Pulmonary artery endothelial cell (primary cell): Measurements from ENCODE around the gene OR10Z1. TPM values are rescaled to one million over a fixed set of nuclear protein-coding genes. Genes with fewer than 3 reads are reported as not detected.

Source experiments
- DNase-seq: peaks from one replicate; pipeline ENCODE4 v3.0.0-alpha.2; 2011; ENCODE audit warnings: low read depth, low spot score
- total RNA-seq: library from RNA; depleted of rRNA; stranded (reverse); fragments of >200 nt; gene quantifications from 2 replicates; pipeline ENCODE4 v1.2.3, GENCODE V29; 2014

The OR10Z1 gene, protein sequence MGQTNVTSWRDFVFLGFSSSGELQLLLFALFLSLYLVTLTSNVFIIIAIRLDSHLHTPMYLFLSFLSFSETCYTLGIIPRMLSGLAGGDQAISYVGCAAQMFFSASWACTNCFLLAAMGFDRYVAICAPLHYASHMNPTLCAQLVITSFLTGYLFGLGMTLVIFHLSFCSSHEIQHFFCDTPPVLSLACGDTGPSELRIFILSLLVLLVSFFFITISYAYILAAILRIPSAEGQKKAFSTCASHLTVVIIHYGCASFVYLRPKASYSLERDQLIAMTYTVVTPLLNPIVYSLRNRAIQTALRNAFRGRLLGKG
- total RNA-seq: not detected in 2 replicates

DNA sequence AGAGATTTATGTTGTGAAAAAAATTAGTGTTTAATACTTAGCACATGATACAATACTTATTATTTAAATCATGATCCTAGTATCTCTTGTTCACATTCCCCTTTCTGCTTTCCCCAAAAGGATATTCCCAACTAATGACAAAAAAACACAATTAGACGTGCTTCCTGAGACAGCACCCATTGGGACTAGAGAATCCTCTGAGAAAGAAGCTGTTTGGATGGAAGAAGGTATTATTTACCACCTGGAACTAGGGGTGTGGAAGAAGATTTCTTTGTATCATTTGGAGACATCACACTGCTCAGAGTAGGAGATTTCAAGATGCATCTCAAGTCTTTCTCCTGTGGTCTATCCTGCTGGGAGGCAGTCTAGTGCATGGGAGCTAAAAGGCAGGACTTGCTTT lies at the start of gene OR10Z1:
Gene OR10Z1 (plus strand): TSS at position 301 of the 400 bp plus-strand sequence. CDS start 1,171 bp downstream, outside the sequence.
- DNase-seq: no peak

DNA sequence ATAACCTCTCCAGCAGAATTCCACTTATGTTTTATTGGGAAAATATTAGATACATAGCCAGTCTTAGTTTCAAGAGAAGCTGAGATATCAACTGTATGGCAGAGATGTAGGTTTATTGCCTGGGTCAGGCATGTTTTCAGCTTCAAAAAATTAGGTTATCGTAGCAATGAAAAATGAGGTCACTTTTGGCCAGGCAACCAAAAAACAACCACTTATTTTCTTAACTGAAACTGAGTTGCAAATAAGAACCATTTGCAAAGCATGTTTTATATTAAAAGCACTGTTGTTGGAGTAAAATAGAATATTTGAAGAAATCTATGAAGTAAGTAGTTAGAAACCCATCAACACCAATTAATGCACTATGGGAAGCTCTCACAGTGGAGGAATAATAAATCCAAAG lies 45.4 kb upstream of the OR10Z1 start:
- no peak for DNase-seq

DNA sequence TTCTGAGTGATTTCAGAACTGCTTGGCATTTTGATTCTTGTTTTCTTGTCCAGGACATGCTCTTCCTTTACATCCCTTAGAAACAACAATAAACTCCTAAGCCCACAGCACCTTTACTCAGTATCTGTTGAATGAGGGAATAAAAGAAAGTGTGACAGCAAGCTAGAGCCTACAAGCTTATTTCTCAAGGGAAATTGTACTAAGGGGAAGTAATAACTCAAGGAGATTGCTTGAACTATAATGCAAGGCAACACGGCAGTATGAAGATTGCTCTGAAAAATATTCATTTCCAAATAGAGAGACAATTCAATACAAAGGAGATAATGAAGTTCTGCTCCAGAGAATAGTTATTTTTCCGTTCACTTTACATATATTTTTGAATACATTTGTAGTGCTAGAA lies 41.2 kb upstream of the OR10Z1 start:
- no peak for DNase-seq

DNA sequence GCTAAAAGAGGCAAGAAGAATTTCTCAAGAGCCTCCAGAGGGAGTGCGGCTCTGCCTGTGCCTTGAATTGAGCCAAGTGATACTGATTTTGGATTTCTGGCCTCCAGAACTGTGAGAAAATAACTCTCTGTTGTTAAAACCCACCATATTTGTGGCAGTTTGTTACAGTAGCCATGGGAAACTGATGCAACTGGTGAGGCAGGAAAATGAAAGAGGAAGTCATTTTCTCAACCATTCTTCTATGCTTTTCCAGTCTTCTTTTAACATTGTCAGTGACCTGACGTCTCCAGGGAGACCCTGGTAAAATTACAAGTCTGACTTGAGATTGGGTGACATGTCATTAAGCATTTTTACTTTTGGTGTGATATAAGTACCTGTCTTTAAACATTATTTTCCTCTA lies 40.5 kb upstream of the OR10Z1 start:
- DNase-seq: no peak

DNA sequence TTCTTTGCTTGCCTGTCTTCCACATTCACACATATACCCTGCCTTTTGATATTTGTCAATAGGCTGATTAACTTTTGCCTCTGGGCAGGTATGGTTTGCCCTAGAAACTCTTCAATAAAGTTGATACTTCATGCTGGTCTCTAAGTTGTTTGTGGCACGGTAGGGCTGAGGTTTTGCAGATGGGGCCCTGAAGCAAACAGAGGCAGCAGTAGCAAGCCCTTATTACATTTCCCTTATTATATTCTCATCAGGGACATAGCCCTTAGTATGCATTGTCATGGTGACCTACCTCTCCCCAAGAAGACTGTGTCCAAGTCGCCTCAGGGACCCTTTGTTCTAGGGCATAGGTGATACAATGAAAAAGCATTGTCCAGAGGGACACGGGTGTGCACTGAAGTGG lies 34.6 kb upstream of the OR10Z1 start, which contains the start of gene OR6P1:
Gene OR6P1 (minus strand): TSS at position 101 of the 400 bp plus-strand sequence. CDS start 6,976 bp downstream, outside the sequence.
- DNase-seq: no peak

DNA sequence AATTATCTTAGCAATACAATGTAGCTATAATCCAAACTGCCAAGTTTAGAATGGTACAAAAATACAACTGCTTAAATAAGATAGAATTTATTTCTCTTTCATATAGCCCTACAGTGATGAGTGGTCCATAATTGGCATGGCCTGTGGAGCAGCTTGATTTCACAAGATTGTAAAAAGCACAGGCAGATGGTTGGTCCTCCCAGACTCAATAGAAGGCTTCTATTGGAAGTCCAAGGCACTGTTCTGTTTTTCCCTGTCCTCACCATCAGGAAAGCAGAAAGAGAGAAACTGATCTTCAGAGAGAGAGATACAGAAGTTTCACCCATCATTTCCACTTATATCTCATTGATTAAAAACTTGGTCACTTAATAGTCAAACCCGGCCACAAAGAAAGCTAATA lies 32.8 kb upstream of the OR10Z1 start:
- no peak for DNase-seq

DNA sequence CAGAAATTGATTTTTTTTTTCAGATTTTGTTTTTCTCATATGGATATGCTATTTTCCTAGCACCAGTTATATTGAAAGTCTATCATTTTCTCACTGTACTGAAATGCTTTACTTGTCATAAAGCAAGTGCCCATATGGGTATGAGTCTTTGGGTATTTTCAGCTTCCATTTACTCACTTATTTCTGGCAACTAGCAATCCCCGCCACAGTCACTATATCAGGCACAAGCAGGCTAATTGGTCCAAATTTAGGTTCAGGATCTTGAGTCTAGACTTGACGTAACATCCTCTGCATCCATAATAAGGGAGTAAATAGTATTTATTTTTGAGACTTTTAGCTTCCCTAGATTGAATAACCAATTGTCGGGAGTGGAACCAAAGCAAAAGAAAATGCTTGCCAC lies 27.5 kb upstream of the OR10Z1 start:
- DNase-seq: no peak

DNA sequence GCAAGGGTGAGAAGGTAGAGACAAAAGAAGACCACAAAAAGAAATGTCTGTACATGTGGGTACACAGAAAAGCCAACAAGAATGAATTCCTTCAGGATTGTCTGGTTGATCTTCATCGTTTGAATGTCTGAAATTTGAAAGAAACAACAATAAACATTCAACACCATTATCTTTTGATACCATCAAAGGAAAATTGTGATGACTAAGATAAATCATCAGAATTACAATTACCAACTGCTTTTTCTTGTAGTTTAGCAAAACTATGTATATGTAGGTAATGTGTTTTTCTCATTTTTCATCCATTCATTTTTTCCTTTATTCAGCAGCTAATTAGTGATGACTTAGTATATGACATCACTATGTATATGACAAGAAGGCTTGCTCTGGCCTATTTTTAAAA lies 25.3 kb upstream of the OR10Z1 start, which contains the start of gene OR10X1:
Gene OR10X1 (minus strand): TSS at position 167 of the 400 bp plus-strand sequence. CDS start 0 bp downstream, at position 167.
- DNase-seq: no peak

DNA sequence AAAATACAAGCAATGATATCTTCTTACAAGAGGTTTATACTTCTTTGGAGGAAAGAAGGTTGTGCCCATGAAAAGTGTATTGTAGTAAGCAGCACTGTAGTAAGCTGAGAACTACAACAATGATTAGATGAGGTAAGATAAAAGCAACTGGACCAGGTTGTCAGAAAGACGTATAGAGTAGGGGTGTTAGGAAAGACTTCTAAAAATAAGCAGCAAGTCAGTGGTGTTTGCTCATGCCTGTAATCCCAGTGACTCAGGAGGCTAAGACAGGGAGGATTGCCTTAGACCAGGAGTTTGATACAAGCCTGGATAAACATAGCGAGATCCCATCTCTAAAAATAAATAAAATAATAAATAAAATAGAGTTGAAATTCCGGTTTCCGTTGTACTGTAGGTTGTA lies 21.1 kb upstream of the OR10Z1 start:
- no peak for DNase-seq

DNA sequence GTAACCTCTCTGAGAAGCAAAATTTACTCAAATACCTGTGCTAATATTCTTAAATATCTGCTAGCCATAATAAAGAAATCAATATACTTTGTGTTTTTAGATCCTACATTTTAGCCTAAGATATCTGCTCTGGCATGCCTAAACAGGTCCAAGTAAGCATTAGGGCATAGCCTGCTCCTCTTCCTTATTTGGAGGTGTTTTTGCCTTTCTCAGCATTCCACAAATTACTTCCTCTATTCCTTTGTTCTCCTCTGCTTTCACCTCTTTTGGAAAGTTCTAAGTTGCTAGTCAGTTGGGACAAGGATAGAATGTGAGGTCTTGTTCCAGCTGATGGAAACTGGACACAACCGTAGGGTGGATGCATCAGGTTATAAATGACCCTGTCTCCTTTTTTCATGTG lies 18.1 kb upstream of the OR10Z1 start:
- DNase-seq: no peak

DNA sequence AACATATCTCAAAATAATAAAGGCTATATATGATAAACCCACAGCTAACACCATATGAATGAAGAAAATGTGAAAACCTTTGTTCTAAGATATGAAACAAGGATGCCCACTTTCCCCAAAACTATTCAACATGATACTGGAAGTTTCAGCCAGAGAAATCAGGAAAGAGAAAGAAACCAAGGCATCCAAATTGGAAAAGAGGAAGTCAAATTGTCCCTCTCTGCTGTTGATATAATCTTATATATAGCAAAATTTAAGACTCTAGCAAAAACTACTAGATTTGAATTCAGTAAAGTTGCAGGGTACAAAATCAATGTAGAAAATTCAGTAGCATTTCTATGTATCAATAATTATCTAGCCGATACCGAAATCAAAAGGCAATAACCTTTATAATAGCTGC lies 4.3 kb upstream of the OR10Z1 start:
- no peak for DNase-seq

DNA sequence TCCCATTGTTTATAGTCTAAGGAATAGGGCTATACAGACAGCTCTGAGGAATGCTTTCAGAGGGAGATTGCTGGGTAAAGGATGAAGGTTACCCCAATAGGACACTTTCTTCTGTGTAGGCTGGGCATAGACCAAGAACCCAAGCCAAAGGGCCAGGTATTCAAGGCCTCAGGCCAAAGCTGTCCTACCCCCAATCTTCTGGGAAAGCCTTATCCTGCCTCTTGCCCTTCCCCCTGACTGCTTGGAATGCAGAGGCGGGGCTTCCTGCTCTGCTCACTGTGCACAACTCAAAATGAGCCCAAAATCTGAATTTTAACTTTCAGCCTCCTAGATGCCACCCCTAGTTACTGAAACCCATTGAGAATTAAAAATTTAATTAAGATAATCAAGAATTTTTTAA lies 2.2 kb downstream of the OR10Z1 start:
- no peak for DNase-seq

DNA sequence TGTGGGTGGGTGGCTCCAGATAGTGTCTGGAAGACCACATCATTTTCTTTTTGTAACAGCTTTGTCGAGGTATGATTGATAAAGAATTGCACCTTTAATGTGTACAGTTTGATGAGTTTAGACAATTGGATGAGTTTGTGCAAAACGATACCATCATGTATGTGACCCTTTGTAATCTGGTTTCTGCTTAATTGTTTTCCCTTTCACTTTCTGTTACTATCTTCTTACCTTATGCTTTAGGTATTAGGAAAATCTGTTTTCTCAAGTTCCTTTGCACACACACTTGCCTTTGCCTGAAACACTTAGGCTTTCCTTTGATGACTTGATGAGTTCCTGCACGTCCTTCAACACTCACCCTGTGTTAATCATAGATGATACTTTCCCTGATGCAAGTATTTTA lies 6.8 kb downstream of the OR10Z1 start:
- DNase-seq: no peak

DNA sequence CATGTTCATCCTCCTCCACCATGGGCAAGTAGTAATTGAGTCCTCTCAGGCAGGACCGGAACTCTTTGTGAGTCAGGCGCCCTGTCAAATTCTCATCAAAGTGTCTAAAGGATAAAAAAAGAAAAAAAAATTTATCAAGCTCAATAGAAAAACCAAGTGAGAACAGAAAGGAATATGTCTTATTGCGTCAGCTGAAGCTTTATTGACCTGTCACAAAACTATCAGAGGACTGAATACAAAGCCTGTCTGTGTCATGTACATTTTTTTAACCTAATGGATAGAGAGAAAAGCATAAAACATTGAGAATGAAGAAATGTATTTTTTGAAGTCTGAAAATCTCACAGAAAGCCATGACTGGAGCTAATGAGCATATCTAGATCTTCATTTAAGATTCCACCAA lies 8.7 kb downstream of the OR10Z1 start:
- DNase-seq: no peak

DNA sequence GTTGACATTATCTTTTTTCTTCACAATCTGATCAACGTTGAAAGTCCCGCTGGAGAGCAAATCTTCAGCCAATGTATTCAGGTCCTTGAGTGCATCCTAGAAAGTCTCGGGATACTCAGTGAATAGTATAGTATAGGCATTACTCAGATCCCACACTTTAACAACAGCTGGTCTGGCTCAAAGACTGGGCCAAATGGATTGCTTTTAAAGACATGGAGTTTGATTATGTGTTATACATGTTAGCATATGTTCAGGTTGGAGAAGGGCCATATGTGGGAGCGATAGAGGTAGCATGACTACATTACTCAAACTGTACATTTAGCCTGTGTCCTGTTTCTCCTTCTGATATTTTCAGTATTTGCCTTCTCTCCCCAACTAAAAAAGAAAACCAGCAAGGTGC lies 33.1 kb downstream of the OR10Z1 start:
- DNase-seq: no peak

DNA sequence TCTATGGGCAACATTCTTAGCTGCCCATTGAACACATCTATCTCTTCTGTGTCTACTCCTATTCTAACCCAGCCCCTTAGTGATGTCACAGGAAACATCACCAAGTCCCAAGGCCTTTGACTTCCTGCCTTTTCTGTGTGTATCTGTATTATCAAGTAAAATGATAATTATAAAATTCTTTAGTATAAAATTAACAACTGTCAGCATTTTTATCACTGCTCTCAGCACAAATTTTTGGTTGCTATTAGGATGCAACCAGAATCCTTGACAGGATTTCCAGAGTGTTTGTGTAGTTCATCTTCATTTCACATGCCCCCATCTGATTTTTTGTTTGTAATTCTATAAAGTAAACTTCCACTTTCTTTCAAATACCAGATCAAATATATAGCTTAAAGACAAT lies 33.8 kb downstream of the OR10Z1 start:
- DNase-seq: no peak

DNA sequence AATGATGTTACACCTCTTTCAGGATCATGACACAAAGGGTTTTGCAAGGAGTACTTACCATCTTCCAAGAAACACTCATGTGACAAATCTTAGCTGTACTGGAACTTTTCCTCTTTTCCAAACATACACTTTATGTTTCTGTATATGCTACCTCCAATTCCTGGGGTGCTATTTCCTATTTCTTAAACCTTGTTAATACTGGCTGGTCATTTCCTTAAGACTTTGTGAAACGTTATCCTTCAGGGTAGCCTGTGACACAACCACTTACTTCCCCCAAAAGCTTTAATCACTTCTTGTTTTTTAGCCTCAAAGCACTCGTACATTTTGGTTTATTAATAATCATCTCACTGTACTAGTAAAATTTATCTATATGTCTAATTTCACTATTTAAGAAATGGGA lies 39.4 kb downstream of the OR10Z1 start:
- no peak for DNase-seq

DNA sequence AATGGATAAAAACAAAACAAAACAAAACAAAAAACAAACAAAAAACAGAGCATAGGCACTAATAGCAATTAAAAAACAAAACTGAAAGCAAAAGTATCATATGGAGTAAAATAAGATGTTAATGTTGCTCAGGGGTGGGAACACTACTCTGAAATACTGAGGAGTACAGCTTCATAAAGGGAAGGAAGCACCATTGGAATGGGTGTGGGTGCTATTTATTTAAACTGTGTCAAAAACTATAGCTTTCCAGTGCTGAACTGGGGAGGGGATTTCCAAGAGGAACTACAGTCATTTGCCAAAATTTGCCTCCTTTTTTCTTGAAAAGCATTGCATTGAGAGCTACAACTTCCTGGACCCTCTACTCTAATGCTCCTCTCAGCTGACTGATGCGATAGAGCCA lies 41.4 kb downstream of the OR10Z1 start:
- no peak for DNase-seq

DNA sequence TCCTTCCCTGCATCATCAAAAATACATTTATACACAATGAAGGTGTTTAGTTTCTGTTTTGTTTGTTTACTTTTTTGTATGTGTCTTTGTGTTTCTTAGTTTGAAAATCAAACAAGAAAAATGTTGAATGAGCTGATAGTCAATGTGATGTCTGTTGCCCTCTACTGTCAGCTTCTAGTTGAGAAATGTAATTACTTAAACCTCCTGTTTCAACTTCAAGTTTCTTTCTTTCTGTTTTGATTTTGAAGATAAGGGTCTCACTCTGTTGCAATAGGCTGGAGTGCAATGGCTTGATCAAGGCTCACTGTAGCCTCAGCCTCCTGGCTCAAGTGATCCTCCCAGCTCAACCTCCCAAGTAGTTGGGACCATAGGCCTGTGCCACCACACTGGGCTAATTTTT lies 44.0 kb downstream of the OR10Z1 start:
- no peak for DNase-seq

DNA sequence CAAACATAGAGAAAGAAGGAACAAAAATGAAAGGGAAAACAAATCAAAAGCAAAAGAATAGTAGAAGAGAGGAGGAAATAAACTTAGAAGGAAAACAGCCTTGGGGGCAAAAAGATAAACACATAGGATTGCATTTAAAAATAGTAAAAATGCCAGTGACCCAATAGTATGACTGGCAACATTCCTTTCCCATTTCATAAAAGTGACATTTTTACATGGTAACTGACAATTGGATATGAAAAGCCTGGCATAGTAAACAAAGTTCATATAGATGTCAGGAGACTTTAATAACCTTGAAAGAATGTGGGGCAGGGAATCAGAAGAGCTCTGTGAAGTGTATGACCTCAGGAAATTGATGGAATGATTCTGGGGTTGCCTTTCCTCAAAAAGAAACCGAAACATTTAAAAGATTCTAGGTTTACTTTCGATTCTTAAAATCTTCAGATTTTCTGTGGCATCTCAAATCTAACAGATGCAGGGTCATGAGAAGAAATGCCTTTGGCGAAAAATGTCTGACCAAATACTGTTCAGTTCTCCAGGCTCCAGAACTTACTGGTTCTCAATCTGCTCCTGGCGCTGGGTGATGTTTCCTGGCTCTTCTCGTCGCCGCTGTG lies 47.8 kb downstream of the OR10Z1 start:
- no peak for DNase-seq

DNA sequence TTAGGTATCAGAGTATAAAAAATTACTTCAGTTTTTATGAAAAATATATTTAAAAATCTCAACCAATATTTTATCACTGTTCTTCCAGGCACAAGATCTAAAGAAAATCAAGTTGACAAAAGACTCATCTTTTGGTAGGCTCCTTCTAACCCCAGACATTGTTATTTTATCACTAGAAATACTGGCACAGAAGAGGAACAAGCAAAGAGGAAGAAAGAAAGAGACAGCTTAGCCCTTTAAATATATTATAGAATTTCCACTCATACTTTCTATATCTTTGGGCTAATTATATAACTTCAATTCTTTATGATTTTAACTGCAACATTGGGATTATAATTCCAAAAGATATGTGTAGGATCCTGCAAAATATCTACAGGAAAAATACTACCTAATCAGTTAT lies 49.0 kb downstream of the OR10Z1 start:
- no peak for DNase-seq

DNA sequence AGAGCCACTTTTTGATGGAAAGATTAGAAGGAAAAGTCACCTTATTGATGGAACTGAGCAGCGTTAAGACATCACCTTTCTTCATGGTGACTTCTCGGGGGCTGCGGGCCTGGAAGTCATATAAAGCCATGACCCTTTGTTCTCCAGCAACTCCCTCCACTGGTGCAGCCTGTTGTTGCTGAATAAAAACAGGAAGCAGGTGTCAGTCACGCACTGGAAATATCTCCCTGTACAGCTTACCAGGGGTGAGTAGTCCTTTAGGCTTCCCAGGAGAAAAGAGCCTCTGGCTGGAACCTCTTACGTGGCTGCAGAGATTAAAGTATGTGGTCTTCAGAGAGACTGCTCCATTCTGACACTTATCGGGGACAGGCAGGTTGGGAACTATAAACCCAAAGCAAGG lies 49.5 kb downstream of the OR10Z1 start:
- DNase-seq: no peak
